Tibial artery (tissue), 4 donors: ENCODE data around the gene GALNT13.
A peak's percentile ranks its signal among the peaks of the same experiment; 100 is the strongest.

Experiments used
- DNase-seq, 2 donors: peaks; one replicate each; pipeline ENCODE4 v3.0.0-alpha.2; 2019
- H3K27ac ChIP-seq, 2 donors: fragments of 200-600 bp; sonication (generic) in 1 of 2; 1 replicate in 1 of 2; 2 replicates in 1 of 2; pipeline ENCODE4 v1.5.1; 2018 to 2019; ENCODE audit warnings: mild to moderate bottlenecking in 1 of 2
- H3K27me3 ChIP-seq, 2 donors: fragments of 200-600 bp; sonication (generic) in 1 of 2; one replicate each; pipeline versions ENCODE4 v1.5.1 to v1.6.0; 2016 to 2019
- H3K36me3 ChIP-seq, 3 donors: fragments of 200-600 bp; sonication (generic) in 2 of 3; one replicate each; pipeline ENCODE4 v1.5.1; 2016 to 2019; ENCODE audit warnings: mild to moderate bottlenecking in 2 of 3
- H3K4me1 ChIP-seq, 4 donors: fragments of 200-600 bp; sonication (generic) in 2 of 4; 1 replicate in 3 of 4; 2 replicates in 1 of 4; pipeline ENCODE4 v1.5.1; 2016 to 2019
- H3K4me3 ChIP-seq, 2 donors: fragments of 200-600 bp; sonication (generic) in 1 of 2; 1 replicate in 1 of 2; 2 replicates in 1 of 2; pipeline ENCODE4 v1.5.1; 2018 to 2019; ENCODE audit warnings: mild to moderate bottlenecking in 2 of 2
- H3K9me3 ChIP-seq, 3 donors: fragments of 200-600 bp; sonication (generic) in 1 of 3; one replicate each; pipeline ENCODE4 v1.5.1; 2016 to 2019
- intact Hi-C: fragments of 100-400 bp; cut with DNase I; formaldehyde crosslinking; loops from one replicate; pipeline ENCODE4 v1.15.0; 2023; ENCODE audit warnings: low total_unique reads
- TF ChIP-seq, protein P1 (sequence below), 2 experiments: fragments of 200-600 bp in 1 of 2; fragments of 450-650 bp in 1 of 2; IDR thresholded peaks; one replicate each; pipeline ENCODE4 v1.5.1; 2017 to 2019; ENCODE audit warnings: antibody characterized with exemption in 2 of 2, mild to moderate bottlenecking in 1 of 2, moderate library complexity in 1 of 2

The GALNT13 gene

DNA sequence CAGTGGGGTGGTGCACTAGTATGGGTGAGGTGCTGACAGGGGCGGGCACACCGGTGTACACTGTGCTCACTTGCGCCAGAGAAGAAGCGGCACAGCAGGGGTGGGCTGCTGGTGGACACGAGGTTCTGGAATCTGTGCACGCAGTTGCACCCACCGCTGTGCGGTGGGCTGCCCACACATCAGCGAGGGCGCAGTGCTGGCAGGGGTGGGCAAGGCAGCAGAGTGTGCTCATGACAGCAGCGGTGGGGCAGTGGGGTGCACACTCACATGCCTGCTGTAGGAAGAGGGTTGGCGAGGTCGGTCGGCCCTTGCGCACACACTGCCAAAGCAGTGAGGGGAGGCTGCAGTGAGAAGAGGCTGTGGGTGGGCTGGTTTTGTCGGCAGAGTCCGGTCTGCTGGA, 141.8 kb downstream of the GALNT13 start:
- H3K4me3 ChIP-seq, result no peak overlapping the region
- DNase-seq, result peak in 1 of 2 donors; percentile 51

DNA sequence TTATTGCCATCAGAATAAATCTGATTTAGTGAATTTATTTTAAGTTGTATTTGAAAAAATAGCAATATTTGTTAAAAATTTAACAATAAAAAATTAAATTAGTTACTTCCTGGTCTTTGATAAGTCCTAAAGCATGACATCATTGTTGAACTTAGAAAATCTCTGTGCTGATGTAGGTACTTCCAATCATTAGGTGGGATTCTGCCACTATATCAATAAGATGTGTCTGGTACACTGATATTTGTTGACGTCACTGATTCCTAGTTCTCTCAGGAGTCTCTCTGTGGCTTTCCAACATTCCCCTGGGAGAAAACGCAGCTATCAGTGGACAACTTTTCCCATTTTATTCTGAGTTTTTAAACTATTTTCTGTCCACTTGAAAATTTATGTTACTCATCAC, 143.5 kb downstream of the GALNT13 start:
- Histone ChIP-seq H3K9me3 (peaks cover 0 to 6% (median 0%) of the 10 kb centered on the region in 3 donors), H3K36me3 (no peaks in the 10 kb centered on the region), H3K4me1 (no peaks in the 10 kb centered on the region), H3K27me3 (no peaks in the 10 kb centered on the region), H3K27ac (no peak overlapping the region), H3K4me3 (no peak overlapping the region)
- no peak for DNase-seq
- TF ChIP-seq, protein P1, sequence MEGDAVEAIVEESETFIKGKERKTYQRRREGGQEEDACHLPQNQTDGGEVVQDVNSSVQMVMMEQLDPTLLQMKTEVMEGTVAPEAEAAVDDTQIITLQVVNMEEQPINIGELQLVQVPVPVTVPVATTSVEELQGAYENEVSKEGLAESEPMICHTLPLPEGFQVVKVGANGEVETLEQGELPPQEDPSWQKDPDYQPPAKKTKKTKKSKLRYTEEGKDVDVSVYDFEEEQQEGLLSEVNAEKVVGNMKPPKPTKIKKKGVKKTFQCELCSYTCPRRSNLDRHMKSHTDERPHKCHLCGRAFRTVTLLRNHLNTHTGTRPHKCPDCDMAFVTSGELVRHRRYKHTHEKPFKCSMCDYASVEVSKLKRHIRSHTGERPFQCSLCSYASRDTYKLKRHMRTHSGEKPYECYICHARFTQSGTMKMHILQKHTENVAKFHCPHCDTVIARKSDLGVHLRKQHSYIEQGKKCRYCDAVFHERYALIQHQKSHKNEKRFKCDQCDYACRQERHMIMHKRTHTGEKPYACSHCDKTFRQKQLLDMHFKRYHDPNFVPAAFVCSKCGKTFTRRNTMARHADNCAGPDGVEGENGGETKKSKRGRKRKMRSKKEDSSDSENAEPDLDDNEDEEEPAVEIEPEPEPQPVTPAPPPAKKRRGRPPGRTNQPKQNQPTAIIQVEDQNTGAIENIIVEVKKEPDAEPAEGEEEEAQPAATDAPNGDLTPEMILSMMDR (IDR thresholded peaks at IDR 0.05), result no peak
- intact Hi-C loops, result no loop called here

More for the DNA sequence above, 141.8 kb downstream of the GALNT13 start:
- intact Hi-C loops, result no loop called here
- no peaks in the 10 kb centered on the region for H3K27me3 ChIP-seq
- peaks cover 0 to 6% (median 4%) of the 10 kb centered on the region in 3 donors for H3K9me3 ChIP-seq
- no peak overlapping the region for H3K27ac ChIP-seq
- no peaks in the 10 kb centered on the region for H3K4me1 ChIP-seq
- no peaks in the 10 kb centered on the region for H3K36me3 ChIP-seq
- TF ChIP-seq, protein P1 (IDR thresholded peaks at IDR 0.05), result no peak

DNA sequence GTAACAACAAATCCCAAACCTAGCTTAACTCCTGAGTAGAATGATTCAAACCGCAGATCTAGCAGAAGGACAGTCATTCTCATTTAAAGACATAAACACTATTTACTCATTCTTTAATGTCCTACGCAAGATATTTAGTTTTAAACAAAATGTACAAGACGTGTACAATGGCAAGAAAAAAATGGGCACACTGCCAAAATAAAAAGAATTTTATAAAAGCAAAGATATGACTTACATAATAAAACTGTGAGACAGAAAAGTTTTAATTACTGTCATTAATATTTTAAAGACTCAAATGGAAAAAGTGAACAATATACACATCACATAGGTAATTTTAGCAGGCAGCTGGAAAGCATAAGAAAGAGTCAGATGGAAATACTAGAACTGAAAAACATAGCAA, 157.8 kb downstream of the GALNT13 start:
- intact Hi-C loops, result no loop called here
- H3K9me3 ChIP-seq, result no peaks in the 10 kb centered on the region
- H3K4me3 ChIP-seq, result no peak overlapping the region
- H3K36me3 ChIP-seq, result no peaks in the 10 kb centered on the region
- H3K27ac ChIP-seq, result no peak overlapping the region
- TF ChIP-seq, protein P1 (IDR thresholded peaks at IDR 0.05), result no peak
- H3K27me3 ChIP-seq, result no peaks in the 10 kb centered on the region
- H3K4me1 ChIP-seq, result no peaks in the 10 kb centered on the region
- no peak for DNase-seq

DNA sequence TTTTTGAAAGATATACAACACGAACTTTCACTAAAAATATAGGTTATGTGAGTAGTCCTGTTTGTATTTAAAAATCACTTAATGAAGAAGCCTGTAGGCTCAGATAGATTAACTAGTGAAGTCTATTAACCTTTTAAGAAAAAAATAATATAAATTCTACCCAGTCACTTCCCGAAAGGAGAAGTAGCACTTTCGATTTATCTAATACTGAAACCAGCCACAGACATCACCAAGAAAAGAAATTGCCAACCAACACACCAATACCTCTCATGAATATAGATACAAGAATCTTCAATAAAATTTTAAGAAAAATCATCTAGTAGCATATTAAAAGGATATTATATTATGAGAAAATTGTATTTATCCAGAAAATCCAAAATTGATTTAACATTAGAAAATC, 160.5 kb downstream of the GALNT13 start:
- intact Hi-C loops, result no loop called here
- Histone ChIP-seq H3K4me1 (no peaks in the 10 kb centered on the region), H3K36me3 (no peaks in the 10 kb centered on the region), H3K27ac (no peak overlapping the region), H3K4me3 (no peak overlapping the region), H3K9me3 (no peaks in the 10 kb centered on the region), H3K27me3 (no peaks in the 10 kb centered on the region)
- no peak for DNase-seq
- TF ChIP-seq, protein P1 (IDR thresholded peaks at IDR 0.05), result no peak

DNA sequence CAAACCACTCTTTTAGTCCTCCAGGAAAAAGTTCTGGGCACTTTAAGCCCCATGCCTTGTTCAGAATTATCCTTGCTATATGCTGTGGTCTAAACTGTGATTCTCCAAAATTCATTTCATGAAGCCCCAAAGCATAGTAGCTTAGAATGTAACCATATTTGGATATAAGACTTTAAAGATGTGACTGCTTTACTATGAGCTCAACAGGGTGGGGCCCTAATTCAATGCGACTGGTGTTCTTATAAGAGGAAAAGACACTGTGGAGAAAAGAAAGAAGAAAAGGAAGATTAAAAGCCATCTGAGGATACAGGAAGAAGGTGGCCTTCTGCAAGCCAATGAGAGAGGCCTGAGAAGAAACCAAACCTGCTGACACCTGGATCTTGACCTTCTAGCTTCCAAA, 174.8 kb downstream of the GALNT13 start:
- intact Hi-C loops, result no loop called here
- Histone ChIP-seq H3K4me3 (no peak overlapping the region), H3K36me3 (no peaks in the 10 kb centered on the region), H3K9me3 (no peaks in the 10 kb centered on the region), H3K27me3 (no peaks in the 10 kb centered on the region), H3K27ac (no peak overlapping the region), H3K4me1 (no peaks in the 10 kb centered on the region)
- TF ChIP-seq, protein P1 (IDR thresholded peaks at IDR 0.05), result no peak
- no peak for DNase-seq

DNA sequence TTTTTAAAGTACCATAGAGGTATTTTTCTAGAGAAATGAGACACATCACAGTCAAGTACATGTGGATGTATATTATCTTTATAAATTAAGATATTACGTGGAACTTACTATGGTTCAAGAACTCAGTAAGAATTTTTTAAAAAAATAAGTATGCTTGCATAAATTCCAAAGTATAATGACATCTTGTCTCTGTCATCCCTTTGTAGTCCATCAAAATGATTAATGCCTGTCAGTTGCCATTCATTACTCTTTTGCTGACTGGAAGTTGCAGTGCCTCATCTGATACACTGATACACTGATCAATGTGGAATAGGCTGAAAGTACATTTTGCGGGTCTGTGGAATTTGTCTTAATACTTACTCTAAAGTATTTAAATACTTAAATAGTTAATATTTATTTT, 177.2 kb downstream of the GALNT13 start:
- TF ChIP-seq, protein P1 (IDR thresholded peaks at IDR 0.05), result no peak
- DNase-seq, result no peak

More for the DNA sequence above, 177.2 kb downstream of the GALNT13 start:
- H3K4me3 ChIP-seq, result no peak overlapping the region
- no peaks in the 10 kb centered on the region for H3K27me3 ChIP-seq
- H3K9me3 ChIP-seq, result no peaks in the 10 kb centered on the region
- no peaks in the 10 kb centered on the region for H3K4me1 ChIP-seq
- H3K36me3 ChIP-seq, result no peaks in the 10 kb centered on the region
- H3K27ac ChIP-seq, result no peak overlapping the region
- intact Hi-C loops, result no loop called here
